OCI-LY7 (cell line): Measurements from ENCODE around the gene CCDC87. TPM values are rescaled to one million over a fixed set of nuclear protein-coding genes. Genes with fewer than 3 reads are reported as not detected.
A peak's percentile ranks its signal among the peaks of the same experiment; 100 is the strongest.

Experiments used
- BruUV-seq: library from RNA; stranded (reverse); fragments of 400-500 nt; replicated peaks from 2 replicates; lab custom pipeline; 2021; lab: Mats Ljungman, UMichigan
- CTCF ChIA-PET: fragments of 300-600 bp; sonication (Branson Sonifier 250); formaldehyde crosslinking; loops from one replicate; lab custom pipeline; 2022; ENCODE audit warnings: antibody characterized with exemption; ENCODE audit not compliant: unreplicated experiment; lab: Charles Lee
- POLR2A ChIA-PET: fragments of 300-600 bp; sonication (Branson Sonifier 250); formaldehyde crosslinking; loops from one replicate; lab custom pipeline; 2022; ENCODE audit warnings: antibody characterized with exemption; lab: Charles Lee
- DNase-seq: peaks from one replicate; pipeline ENCODE4 v3.0.0-alpha.2; 2015; ENCODE audit warnings: low spot score
- H2AFZ ChIP-seq: fragments of 200-600 bp; sonication (generic), shearing (Covaris generic); 2 replicates; pipeline ENCODE4 v1.6.1; 2014; ENCODE audit warnings: mild to moderate bottlenecking, antibody characterized with exemption, low read length, moderate library complexity
- H3K27ac ChIP-seq: fragments of 200-600 bp; sonication (generic); 2 replicates; pipeline ENCODE4 v1.5.1; 2014; ENCODE audit warnings: mixed run types, low read depth, mild to moderate bottlenecking, moderate library complexity, low read length, inconsistent platforms; ENCODE audit not compliant: poor library complexity, severe bottlenecking
- H3K36me3 ChIP-seq: fragments of 200-600 bp; sonication (generic); 2 replicates; pipeline ENCODE4 v1.6.1; 2014; ENCODE audit warnings: mild to moderate bottlenecking, antibody characterized with exemption, low read length, moderate library complexity, mixed read lengths; ENCODE audit not compliant: insufficient read depth
- H3K4me1 ChIP-seq: fragments of 200-600 bp; sonication (generic); 2 replicates; pipeline ENCODE4 v1.5.1; 2014; ENCODE audit warnings: mild to moderate bottlenecking, low read length; ENCODE audit not compliant: insufficient read depth, poor library complexity, severe bottlenecking
- H3K4me2 ChIP-seq: fragments of 200-600 bp; sonication (generic); 2 replicates; pipeline ENCODE4 v1.6.1; 2014; ENCODE audit warnings: mild to moderate bottlenecking, low read length
- H3K4me3 ChIP-seq: fragments of 200-600 bp; sonication (generic); 2 replicates; pipeline ENCODE4 v1.5.1; 2014; ENCODE audit warnings: mild to moderate bottlenecking, low read depth, low read length; ENCODE audit not compliant: poor library complexity, severe bottlenecking
- H3K79me2 ChIP-seq: fragments of 200-600 bp; sonication (generic); 2 replicates; pipeline ENCODE4 v1.6.1; 2016; ENCODE audit warnings: low read depth, mild to moderate bottlenecking, low read length, moderate library complexity, mixed read lengths; ENCODE audit not compliant: insufficient read depth
- H3K9me2 ChIP-seq: fragments of 200-600 bp; sonication (generic); 2 replicates; pipeline ENCODE4 v1.6.1; 2016; ENCODE audit warnings: mild to moderate bottlenecking, low read length, mixed read lengths; ENCODE audit not compliant: insufficient read depth
- H3K9me3 ChIP-seq: fragments of 200-600 bp; sonication (generic); 2 replicates; pipeline ENCODE4 v1.6.1; 2014; ENCODE audit warnings: mild to moderate bottlenecking, mixed run types, low read length, mixed read lengths
- H4K20me1 ChIP-seq: fragments of 200-600 bp; sonication (generic); 2 replicates; pipeline ENCODE4 v1.6.1; 2014; ENCODE audit warnings: mild to moderate bottlenecking, antibody characterized with exemption, low read length, moderate library complexity, mixed read lengths; ENCODE audit not compliant: insufficient read depth
- EZH2phosphoT487 ChIP-seq: fragments of 200-600 bp; sonication (generic); IDR thresholded peaks from 2 replicates; pipeline ENCODE4 v1.6.1; 2018; ENCODE audit warnings: low read depth, borderline replicate concordance, mild to moderate bottlenecking, mixed run types, antibody characterized with exemption, low read length, moderate library complexity, mixed read lengths
- intact Hi-C: fragments of 100-400 bp; cut with micrococcal nuclease; formaldehyde crosslinking; loops from one replicate; pipeline ENCODE4 v1.10.0; 2022; ENCODE audit not compliant: unreplicated experiment
- total RNA-seq, 2 experiments: library from RNA; depleted of rRNA in 1 of 2; stranded (reverse); fragments of >200 nt in 1 of 2; shearing (Covaris generic) in 1 of 2; gene quantifications; 2 replicates each; pipeline ENCODE4 v1.2.3, GENCODE V29; 2014 to 2022
- TF ChIP-seq, protein P1 (sequence below): fragments of 200-600 bp; sonication (generic); conservative IDR thresholded peaks from 2 replicates; pipeline ENCODE4 v1.5.1; 2014; ENCODE audit warnings: mild to moderate bottlenecking, antibody characterized with exemption, low read length, moderate library complexity, mixed read lengths

The CCDC87 gene
- total RNA-seq, 2 experiments from 2014 or later = 0.13 to 0.36 TPM

GRCh38 chr11:66617155-66617834 lies 24.4 kb upstream of the CCDC87 start:
- peak overlapping the region; percentile 81 for H3K27ac ChIP-seq
- peaks cover 55% of the 10 kb centered on the region for H3K4me1 ChIP-seq
- H4K20me1 ChIP-seq = peaks cover 25% of the 10 kb centered on the region
- peak overlapping the region; percentile 94 for H3K4me3 ChIP-seq
- TF ChIP-seq, protein P1, sequence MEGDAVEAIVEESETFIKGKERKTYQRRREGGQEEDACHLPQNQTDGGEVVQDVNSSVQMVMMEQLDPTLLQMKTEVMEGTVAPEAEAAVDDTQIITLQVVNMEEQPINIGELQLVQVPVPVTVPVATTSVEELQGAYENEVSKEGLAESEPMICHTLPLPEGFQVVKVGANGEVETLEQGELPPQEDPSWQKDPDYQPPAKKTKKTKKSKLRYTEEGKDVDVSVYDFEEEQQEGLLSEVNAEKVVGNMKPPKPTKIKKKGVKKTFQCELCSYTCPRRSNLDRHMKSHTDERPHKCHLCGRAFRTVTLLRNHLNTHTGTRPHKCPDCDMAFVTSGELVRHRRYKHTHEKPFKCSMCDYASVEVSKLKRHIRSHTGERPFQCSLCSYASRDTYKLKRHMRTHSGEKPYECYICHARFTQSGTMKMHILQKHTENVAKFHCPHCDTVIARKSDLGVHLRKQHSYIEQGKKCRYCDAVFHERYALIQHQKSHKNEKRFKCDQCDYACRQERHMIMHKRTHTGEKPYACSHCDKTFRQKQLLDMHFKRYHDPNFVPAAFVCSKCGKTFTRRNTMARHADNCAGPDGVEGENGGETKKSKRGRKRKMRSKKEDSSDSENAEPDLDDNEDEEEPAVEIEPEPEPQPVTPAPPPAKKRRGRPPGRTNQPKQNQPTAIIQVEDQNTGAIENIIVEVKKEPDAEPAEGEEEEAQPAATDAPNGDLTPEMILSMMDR = no peak
- TF ChIP-seq EZH2phosphoT487 = no peak
- no peaks in the 10 kb centered on the region for H3K9me2 ChIP-seq
- peaks cover 73% of the 10 kb centered on the region for H3K79me2 ChIP-seq
- CTCF ChIA-PET = interaction anchor here (0.9 to 1.0 kb wide), 2 partner anchors 23 to 61 kb away, joined by 5 to 6 read pairs; partner anchors contain the start of gene RBM4B
- intact Hi-C loops = loop anchor here (2.0 to 5.0 kb wide), 3 partner anchors 24 to 75 kb away; partner anchors contain the start of genes CCDC87 and CCS
- peaks cover 55% of the 10 kb centered on the region for H3K36me3 ChIP-seq
- H3K4me2 ChIP-seq = peak overlapping the region; percentile 86
- POLR2A ChIA-PET = interaction anchor here (0.6 to 2.5 kb wide), 11 partner anchors 10 to 170 kb away, joined by 3 to 16 read pairs (median 3); partner anchors contain the start of genes RBM4 and RBM4B
- BruUV-seq = no TSS peak
- DNase-seq = no peak
- no peaks in the 10 kb centered on the region for H3K9me3 ChIP-seq
- H2AFZ ChIP-seq = no peak overlapping the region

- intact Hi-C loops = loop anchor here (1.0 to 5.0 kb wide), 5 partner anchors 22 to 74 kb away; partner anchors contain the start of genes CCDC87, CCS and RBM4
- H3K4me2 ChIP-seq = peak within 1 kb of the TSS; percentile 86
- H3K9me3 ChIP-seq = no peaks in the 10 kb centered on the region
- peaks cover 62% of the 10 kb centered on the region for H3K4me1 ChIP-seq
- no TSS peak for BruUV-seq
- no peak for TF ChIP-seq EZH2phosphoT487
- TF ChIP-seq, protein P1 = no peak
- ChIA-PET POLR2A (interaction anchor here (0.6 to 2.5 kb wide), 10 partner anchors 10 to 61 kb away, joined by 3 to 16 read pairs (median 3); partner anchors contain the start of genes RBM4 and RBM4B), CTCF (interaction anchor here (1.0 kb wide), 1 partner anchor 61 kb away, joined by 5 read pairs; the partner anchor contains the start of gene RBM4B)
- peak within 1 kb of the TSS; percentile 43; the same call in 1 of the 2 replicates for H2AFZ ChIP-seq
- peak within 1 kb of the TSS; percentile 94 for H3K4me3 ChIP-seq
- H3K27ac ChIP-seq = peak within 1 kb of the TSS; percentile 81
- H3K79me2 ChIP-seq = peaks cover 66% of the 10 kb centered on the region
- peaks cover 48% of the 10 kb centered on the region for H3K36me3 ChIP-seq
- DNase-seq = peak; percentile 100
- H3K9me2 ChIP-seq = no peaks in the 10 kb centered on the region
- H4K20me1 ChIP-seq = peaks cover 25% of the 10 kb centered on the region
Observed at GRCh38 chr11:66616379-66617154, 23.7 kb upstream of the CCDC87 start, which contains the start of gene RBM14. TSS of gene RBM14 (plus strand) at chr11:66616630. CDS start at chr11:66616721, 91 bp downstream.
